Activated naive CD4-positive, alpha-beta T cell treated with Interleukin-2 at 50 U/mL for 16 hours (primary cell): ENCODE data around the gene TLR10.

Experiments used
- DNase-seq: peaks from one replicate; pipeline ENCODE4 v3.0.0-alpha.2; 2020

TLR10 gene

GRCh38 chr4:38765382-38765781, 17.4 kb downstream of the TLR10 start:
- DNase-seq: no peak

- no peak for DNase-seq
Observed at GRCh38 chr4:38764277-38764676, 18.5 kb downstream of the TLR10 start.

- DNase-seq: no peak
Observed at GRCh38 chr4:38762560-38762959, 20.2 kb downstream of the TLR10 start.

DNA sequence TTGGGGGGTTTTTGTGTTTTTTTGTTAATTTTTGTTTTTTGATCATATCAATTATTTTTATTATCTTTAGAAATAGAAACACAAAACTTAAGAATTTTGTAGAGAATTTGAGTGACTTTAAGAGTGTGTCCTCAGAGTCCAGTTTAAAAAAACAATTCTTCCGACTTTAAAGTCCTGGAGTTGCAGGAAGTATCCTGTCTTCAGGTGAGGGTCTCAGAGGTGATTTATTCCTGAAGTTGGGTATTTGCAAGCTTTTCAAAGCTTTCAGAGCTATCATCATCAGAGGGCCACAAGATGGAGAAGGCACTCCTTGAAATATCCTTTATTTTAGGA, 23.0 kb downstream of the TLR10 start:
- no peak for DNase-seq

- DNase-seq: peak; percentile 66
Observed at GRCh38 chr4:38759113-38759789, 23.5 kb downstream of the TLR10 start.

- no peak for DNase-seq
Observed at GRCh38 chr4:38757945-38758600, 24.7 kb downstream of the TLR10 start.

GRCh38 chr4:38752941-38753806, 29.6 kb downstream of the TLR10 start:
- no peak for DNase-seq

GRCh38 chr4:38752372-38752940, 30.3 kb downstream of the TLR10 start:
- no peak for DNase-seq

- no peak for DNase-seq
Observed at GRCh38 chr4:38751341-38752010, 31.3 kb downstream of the TLR10 start.

- no peak for DNase-seq
Observed at GRCh38 chr4:38749336-38749735, 33.5 kb downstream of the TLR10 start.

GRCh38 chr4:38747629-38748028, 35.2 kb downstream of the TLR10 start:
- DNase-seq: no peak

- no peak for DNase-seq
Observed at GRCh38 chr4:38745881-38746280, 36.9 kb downstream of the TLR10 start.

- DNase-seq: no peak
Observed at GRCh38 chr4:38743866-38744265, 38.9 kb downstream of the TLR10 start.

DNA sequence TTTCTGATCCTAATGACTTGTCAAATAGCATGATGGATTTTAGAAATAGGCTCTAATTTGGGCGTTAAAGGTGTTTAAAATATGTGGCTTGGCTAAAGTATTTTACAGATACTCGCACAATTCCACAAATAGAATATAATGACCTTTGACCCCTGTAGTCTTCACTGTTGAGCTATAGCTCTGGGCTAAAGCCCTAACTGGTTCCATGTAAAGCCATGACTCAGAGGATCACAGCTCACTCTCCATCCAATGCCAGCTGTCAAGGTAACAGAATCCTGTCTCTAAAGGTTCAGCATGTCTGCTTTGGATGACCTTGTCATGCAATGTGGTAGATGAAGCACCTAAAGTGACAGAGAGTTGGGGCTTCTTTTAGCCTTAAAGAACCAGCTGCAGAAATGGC, 42.5 kb downstream of the TLR10 start:
- no peak for DNase-seq

- DNase-seq: no peak
Observed at GRCh38 chr4:38738940-38739803, 43.6 kb downstream of the TLR10 start.

- DNase-seq: no peak
Observed at GRCh38 chr4:38735870-38736269, 46.9 kb downstream of the TLR10 start.

DNA sequence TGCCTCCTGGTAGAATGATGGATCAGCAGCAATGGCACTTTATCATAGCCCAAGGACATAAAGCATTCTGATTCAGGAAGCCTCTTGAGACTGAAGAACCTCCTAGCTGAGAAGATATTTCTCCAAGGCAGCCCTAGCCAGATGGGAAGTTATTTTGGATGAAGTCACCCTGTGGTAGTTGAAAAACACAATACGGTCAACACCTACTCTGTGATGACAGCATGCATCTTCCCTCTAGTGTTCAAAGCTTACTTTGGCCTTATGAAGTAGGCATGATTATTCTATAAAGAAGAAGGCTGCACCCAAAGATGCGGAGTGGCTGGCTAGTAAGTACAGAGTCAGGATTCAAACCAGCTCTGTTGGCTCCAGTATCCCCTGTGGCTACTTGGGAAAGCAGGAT, 47.9 kb downstream of the TLR10 start:
- DNase-seq: no peak

DNA sequence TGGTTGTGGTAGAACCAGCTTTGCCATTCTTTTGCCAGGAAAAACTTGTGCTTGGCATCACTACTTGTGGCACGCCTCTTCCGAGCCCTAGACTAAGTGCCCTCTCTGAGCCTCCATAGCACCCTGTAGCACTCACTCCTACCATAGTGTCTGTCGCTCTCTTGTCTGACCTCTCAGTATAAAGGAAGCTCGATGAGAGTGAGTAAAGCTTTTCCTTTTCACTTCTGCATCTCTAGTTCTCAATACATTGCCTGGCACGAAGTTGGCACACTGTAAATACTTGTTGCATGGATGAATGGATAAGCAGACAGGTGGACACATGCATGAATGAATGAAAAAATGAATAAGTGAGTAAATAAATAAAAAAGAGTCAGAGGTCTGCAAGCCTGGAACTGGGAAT, 48.3 kb downstream of the TLR10 start:
- no peak for DNase-seq

GRCh38 chr4:38733663-38734062, 49.1 kb downstream of the TLR10 start:
- DNase-seq: no peak

DNA sequence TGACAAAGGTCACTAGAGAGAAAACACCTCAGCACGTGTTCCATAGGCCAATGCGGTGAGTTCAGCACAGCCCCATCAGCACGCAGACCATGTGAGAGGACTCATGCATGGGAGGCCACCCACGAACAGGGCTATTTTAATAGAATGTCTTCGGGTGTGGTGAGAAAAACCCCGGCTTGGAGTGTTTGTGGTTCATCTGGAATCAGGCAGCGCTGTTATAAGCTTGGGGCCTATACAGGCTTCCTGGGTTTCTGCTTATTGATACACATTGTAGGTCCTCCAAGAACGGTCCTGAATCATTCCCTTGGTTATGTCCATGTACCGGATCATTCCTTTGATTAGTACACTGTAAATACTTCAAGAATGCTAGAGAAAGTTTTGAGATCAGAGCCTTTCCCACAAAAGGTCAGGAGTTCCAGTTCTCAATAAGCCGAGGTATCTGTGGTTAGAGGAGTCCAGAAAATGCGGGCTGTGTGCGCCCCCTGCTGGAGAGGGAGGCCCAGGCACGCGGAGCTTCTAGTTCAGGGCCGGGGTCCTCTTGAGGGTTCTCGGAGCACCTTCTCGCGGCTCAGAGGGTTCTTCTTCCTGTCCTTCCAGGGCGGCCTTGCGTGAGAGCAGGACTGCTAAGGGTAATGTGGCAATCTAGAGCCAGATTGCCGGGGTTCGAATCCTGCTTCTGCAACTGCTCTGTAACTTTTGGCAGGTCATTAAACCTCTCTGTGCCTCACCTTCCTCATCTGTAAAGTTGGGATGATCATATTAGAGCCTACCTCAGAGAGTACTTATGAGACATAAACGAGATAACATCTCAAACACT, 51.8 kb downstream of the TLR10 start:
- peak; percentile 82 for DNase-seq

DNA sequence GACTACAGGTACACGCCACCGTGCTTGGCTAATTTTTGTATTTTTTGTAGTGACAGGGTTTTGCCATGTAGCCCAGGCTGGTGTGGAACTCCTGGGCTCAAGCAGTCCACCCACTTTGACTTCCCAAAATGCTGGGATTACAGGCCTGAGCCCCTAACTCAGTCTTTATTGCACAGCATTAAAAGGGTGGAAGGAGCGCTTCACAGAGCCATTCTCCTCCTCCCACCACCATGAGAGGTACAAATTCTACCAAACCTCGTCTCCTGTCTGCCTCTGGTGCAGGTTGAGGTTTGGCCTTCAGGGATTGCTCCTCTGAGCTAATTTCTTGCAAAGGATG, 52.3 kb downstream of the TLR10 start:
- no peak for DNase-seq
